ENCODE results near the gene PEX7.
"Not testable (repeated sequence)": the region's sequence is repeated elsewhere in the genome, so short reads cannot be mapped to it uniquely, and the experiment has no call there.

Gene PEX7

DNA sequence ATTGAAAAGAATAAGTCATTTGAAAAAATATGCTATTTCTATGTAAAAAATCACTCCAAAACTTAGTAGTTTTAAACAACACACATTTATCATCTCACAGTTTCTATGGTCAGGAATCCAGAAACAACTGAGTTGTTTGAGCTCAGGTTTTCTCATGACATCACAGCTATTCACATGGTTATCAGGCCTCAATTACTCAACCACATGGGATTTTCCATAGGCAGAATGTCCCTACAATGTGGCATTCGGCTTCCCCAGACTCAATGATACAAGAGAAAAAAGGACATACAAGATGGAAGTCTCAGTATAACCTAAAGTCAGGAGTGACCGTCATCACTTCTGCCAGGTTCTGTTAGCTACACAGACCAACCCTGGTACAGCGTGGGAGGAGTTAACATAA is 96.3 kb downstream of the PEX7 start:
- no peak for FAIRE-seq

DNA sequence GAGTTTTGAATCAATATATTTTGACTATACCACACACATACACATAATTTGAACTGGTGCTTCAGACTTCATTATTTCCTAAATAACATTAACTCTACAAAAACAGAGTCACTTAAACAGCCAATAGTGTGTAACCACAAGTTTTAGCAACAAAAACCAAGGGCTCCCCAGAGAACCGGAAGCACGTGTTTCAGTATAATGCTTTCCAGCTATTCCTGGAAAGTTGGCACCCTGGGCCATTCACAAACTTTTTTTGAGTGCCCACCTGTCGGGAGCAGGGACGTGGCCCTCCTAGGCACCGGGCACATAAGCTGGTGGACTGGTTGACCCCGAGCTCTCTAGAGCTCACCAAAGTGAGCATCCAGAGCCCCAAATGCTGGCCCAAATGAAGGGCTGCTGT is 97.8 kb downstream of the PEX7 start:
- no peak for FAIRE-seq

DNA sequence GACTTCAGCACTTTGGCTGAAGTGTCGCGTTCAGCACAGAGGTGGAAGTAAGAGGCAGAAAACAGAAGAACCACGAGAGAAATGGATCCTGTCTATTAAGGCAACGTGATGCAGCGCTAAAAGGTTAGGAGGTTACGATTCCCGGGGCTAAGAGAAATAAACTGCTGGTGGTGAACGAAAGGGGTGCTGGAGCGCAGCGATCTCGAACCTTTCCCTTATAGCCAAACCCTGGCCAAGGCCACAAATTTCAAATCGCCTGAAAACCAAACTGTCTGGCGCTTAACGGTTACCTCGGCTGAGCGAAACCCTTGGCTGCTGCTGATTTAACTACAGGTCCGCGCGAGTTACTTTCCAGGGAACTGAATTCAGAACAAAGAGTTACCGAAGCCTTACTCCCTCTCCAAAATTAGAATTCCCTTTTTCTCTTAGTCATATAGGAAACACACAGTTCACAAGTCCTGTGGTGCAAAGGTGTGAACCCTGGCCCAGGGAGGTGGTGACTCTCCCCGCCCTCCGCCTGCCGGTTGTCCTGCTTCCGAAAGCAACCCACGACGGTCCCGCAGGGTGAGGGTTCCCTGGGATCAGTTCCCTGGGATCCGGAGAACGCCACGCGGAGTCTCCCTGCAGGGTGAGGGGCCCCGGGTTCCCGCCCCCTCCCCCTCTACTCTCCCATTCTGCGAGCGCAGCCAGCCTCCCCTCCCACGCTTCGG is 98.4 kb downstream of the PEX7 start:
- no peak for FAIRE-seq

DNA sequence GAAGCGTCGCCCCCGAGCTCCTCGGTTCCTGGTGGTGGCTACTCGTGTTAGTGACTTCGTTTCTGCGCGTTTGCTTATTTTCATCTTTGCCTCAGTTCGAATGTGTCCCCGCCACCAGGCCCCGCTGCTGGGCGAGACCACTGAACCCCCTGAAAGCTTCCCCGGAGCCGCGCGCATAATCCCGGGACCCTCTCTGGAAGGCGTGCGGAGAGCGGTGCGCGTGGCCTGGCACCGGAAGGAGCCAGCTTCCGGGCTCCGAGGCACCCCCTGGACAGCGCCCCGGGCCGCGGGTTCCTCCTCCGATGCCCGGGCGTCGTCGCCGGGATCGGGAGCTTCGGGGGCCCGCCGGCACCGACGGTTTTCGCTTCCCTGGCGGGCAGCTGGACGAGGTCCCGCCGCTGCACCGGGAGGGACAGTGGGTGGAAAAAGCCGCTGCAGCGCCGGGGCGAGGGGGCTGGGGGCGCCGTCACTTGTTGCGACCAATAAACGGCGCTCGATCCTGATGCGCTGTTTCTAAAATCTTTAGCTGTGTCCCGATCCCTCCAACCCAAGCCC is 99.1 kb downstream of the PEX7 start:
- FAIRE-seq, result no peak

DNA sequence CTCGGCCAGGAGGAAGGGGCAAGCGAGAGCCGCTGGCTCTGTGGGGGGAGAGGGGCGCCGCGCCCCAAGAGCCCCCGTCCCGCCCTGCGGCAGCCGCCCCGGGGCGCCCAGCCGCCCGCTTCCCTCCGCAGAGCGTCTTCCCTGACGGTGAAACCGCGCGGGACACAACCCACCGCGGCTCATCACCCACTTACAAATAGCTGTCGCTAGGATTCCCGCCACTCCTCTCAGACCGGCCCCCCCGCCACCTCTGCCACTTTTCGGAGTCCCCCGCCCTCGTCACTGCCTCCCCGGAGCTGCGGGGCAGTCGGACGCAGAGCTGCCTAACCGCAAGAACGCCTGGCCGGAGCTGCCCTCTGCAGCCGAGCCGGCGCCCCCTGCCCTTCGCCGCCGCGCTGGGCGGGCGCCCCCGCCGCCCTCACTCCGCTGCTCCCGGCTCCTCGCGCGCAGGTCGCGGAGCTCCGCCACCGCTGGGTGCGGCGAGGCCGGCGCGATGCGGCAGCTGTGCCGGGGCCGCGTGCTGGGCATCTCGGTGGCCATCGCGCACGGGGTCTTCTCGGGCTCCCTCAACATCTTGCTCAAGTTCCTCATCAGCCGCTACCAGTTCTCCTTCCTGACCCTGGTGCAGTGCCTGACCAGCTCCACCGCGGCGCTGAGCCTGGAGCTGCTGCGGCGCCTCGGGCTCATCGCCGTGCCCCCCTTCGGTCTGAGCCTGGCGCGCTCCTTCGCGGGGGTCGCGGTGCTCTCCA is 99.7 kb downstream of the PEX7 start, which contains the start of gene SLC35D3:
Gene SLC35D3, plus strand, starts transcription at position 366 of the 749 bp plus-strand sequence. Its CDS starts 128 bp downstream, at position 494.
- no peak for FAIRE-seq

DNA sequence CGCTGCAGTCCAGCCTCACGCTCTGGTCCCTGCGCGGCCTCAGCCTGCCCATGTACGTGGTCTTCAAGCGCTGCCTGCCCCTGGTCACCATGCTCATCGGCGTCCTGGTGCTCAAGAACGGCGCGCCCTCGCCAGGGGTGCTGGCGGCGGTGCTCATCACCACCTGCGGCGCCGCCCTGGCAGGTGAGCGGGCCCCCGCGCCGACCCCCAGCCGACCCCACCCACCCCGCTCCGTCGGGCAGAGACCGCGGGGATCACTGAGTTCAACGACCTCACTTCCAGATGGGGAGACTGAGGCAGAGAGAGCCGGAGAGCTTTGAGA is 100.3 kb downstream of the PEX7 start:
- FAIRE-seq, result no peak

DNA sequence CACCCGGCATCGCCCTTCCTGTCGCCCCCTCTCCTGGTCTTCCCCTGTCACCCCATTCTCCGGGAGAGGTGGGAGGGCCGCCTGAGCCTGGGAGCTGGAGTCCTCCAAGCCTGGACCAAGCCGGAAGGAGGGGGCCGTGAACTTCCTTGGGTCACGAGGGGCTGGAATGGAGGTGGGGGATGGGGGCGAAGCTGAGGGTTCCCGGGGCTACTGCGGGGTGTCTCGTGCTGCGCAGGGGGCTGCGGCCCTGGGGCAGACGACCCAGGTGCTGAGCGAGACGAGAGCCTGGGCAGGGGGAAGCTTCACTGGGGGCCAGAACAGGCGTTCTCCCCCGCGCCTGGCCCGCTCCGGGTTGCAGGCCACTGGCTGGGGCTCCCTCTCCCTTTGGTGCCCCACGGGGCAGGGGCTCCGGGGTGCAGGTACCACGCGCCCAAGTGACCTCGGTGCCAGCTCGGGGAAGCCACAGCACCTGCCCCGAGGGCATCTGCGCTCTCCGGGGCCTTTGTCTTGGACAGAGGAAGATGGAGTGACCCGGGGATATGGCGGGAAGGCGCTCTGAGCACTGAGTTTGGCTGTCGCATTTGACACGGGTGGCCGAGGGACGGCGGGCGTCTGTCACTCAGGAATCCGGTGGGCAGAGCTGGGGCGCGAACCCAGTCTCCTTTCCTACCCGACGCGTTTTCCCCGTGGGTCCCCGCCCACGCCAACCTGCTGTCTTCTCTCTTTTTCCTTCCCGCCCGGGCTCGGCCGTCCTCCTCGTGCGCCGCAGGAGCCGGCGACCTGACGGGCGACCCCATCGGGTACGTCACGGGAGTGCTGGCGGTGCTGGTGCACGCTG is 100.9 kb downstream of the PEX7 start:
- no peak for FAIRE-seq

DNA sequence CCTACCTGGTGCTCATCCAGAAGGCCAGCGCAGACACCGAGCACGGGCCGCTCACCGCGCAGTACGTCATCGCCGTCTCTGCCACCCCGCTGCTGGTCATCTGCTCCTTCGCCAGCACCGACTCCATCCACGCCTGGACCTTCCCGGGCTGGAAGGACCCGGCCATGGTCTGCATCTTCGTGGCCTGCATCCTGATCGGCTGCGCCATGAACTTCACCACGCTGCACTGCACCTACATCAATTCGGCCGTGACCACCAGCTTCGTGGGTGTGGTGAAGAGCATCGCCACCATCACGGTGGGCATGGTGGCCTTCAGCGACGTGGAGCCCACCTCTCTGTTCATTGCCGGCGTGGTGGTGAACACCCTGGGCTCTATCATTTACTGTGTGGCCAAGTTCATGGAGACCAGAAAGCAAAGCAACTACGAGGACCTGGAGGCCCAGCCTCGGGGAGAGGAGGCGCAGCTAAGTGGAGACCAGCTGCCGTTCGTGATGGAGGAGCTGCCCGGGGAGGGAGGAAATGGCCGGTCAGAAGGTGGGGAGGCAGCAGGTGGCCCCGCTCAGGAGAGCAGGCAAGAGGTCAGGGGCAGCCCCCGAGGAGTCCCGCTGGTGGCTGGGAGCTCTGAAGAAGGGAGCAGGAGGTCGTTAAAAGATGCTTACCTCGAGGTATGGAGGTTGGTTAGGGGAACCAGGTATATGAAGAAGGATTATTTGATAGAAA is 101.7 kb downstream of the PEX7 start:
- FAIRE-seq, result no peak

DNA sequence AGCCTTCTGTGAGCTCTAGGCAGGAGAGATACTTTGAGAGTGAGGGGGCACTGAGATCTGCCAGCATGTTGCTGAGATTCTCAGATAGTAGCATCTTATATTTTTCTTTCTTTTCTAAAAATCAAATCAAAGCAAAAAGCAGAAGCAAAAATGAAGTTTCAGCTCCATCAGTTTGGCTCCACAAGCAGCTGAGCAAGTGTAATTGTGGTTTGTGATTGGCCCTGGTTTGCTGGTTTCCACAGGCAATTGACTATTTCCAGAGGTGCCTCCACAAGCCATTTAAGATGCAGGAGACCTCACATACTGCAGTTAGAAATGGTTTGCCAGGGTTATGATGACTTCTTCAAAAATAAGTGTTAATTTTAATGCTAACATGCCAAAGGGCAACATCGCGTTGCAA is 104.0 kb downstream of the PEX7 start:
- FAIRE-seq, result no peak

DNA sequence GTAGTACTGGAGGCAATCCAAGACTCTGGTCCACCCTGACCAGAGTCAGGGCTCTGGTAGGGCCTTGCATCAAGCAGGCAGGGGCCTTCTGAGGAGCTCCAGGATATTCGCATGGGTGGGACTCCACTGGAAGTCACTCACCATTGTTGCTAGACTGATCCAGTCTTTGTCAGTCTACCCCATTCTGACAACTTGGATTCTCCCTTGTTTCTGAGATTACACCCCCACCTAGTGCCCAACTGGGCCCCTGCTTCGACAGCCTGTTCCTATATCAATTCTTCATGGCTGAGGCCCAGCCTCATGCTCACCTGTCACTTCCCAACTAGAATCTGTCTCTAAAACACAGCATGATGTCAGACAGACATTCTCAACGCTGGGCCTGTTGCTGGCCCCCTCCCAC is 104.9 kb downstream of the PEX7 start:
- no peak for FAIRE-seq

DNA sequence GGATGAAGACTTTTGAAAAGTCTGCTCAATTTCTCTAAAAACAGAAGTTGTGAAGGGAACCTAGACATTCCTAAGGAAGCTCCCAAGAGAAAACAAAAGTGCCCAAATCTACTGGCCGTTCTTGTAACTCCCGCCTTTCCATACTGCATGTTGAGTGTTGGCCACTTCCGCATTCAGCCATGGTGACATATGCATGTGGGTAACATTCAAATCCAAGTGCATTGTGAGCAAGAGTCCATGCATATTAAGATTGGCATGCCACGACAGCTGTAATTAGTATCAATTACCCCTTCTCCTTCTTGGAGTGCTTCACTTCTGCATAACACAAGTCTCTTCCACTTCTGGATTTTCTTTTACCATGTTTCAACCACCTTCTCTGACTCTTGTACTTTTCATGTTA is 108.1 kb downstream of the PEX7 start:
- no peak for FAIRE-seq

DNA sequence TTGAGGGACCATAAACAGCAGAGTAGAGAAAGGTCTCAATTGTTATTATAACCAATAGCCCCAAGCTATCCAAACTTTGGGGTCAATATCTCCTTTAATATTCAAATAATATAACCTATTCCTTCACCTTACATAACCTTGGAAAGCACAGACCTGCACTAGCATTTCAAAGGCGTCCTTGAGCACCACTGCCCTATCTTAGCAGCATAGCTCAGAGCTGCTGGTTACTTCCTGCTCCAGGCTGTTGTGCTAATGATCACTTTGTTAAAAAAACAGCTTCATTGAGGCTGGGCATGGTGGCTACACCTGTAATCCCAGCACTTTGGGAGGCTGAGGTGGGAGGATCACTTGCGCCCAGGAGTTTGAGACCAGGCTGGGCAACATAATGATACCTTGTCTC is 110.2 kb downstream of the PEX7 start:
- FAIRE-seq, result no peak

DNA sequence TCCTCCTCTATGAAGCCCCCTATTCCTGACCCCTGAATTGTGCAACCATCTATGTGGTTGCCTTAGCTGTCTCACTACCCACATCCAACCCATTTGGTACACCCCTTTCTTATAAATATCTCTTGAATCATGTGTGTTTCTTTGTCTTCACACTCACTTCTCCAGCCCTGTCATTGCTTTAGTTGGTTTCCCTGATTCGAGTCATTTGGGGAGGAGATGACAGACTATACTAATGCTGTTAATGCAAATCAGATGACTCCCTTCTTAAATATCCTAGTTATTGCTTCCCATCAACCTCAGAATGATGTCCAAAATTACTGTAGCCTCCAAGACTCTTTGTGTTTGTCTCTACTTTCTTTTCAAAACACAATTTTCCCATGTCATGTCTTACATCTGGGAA is 122.7 kb downstream of the PEX7 start:
- no peak for FAIRE-seq

DNA sequence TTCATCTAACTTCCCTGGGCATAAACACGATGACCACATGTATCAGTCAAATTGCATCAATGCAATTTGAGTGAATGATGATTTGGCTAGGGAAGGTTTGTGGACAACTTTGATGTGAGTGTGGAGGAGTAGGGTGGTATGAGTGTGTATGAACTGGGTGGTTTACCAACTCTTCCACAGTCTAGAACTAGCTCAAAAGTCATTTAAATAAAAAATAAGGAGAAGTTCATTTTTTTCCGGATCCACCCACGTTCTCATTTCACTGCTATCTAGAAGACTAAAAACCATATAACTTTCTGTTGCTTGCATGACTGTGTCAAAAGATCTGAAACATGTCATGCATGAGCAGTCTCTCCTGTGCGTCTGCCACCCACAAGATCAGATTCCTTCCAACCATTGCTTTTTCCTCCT is 123.3 kb downstream of the PEX7 start:
- FAIRE-seq, result no peak

DNA sequence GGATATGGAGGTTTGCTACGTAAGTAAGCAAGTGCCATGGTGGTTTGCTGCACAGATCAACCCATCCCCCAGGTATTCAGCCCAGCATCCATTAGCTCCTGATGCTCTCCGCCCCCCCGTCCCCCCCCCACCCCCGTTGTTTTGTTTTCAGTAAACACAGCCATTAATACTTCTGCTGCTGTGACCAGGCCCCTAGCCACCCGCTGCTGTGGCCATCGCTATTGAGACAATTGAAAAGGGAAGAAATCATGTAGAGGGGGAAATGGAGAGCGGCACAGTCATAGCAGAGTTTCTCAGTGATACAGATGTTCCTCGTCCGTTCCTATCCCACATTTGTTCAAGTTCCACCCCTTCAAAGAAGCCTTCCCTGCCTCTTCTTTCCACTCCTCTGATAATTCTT is 124.6 kb downstream of the PEX7 start:
- FAIRE-seq, result no peak

DNA sequence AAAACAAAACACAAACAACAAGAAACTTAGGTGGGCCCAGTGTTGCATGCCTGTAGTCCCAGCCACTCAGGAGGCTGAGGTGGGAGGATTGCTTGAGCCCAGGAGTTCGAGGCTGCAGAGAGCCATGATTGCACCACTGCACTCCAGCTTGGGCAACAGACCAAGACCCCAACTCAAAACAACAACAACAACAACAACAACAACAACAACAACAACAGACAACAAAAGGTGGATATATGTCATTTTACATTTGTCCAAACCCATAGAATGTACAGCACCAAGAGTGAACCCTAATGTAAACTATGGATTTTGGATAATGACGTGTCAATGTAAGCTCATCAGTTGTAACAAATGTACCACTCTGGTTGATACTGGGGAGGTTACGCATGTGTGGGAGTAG is 127.6 kb downstream of the PEX7 start:
- FAIRE-seq, result not testable (repeated sequence)

DNA sequence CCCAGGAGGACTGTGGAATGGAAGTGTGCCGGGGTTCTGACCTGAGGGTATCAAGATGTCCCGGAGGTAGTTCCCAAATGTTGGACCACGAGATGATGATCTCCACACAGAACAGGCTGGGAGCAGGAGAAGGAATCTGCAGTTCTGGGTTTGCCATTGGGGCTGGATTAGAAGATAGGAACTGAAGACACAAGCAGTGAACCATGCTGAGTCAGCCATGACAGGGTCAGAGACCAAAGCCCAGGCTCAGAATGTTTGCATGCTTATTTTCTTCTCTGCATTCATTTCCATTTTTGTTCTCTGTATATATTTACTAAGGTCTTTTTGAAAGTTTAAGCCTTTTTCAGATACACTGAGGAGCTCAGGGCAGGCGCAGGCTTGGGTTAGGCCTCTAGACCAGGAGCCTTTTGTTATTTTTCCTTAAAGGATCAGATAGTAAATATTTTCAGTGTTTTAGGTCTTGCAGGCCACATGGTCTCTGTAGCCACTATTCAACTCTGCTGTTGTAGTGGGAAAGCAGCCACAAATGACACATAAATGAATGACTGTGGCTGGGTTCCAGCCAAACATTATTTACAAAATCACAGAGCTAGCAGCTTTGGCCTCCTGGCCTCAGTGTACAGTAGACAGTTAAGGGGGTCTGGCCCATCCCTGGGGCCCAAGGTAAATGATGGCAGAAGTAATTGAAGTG is 128.2 kb downstream of the PEX7 start:
- no peak for FAIRE-seq

DNA sequence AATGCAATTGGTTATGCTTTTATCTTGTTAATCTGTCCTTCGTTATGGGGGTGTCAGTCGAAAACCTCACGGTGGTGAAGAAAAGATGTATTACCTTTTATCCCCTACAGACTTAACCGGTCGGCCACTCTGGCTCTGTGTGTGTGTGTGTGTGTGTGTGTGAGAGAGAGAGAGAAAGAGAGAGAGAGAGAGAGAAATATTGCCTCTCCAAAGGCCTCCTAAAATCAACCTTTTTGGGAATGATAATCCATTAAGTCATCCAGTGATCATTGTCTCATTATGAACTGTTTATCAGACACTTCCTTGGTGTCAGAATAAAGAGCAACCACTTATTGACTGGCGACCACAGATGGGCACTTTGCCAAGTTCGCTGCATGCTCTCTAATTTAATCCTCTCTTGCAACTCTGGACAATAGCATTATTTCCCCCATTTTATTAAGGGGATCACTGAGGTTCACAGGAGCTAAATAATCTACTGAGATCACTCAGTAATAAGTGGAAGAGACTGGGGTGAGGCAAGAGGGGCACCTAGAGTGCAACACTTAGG is 130.4 kb downstream of the PEX7 start:
- FAIRE-seq, result no peak

DNA sequence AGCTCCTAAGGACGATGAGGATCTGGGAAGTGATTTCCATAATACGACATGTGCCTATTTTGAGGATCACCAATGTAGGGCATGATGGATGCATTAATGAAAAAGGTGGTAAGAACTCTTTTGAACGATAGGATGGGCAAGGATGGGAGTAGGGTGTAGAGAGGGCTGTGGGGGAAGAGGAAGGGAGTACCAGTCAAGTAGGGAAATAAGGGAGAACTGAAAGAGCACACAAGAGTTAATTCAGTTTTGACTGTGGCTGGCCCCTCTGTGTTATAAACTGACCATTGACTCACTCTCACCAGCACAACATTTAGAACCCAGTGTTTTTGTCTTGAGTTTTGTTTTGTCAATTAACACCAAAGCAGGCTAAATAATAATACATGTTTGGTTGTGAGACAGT is 132.7 kb downstream of the PEX7 start:
- no peak for FAIRE-seq

DNA sequence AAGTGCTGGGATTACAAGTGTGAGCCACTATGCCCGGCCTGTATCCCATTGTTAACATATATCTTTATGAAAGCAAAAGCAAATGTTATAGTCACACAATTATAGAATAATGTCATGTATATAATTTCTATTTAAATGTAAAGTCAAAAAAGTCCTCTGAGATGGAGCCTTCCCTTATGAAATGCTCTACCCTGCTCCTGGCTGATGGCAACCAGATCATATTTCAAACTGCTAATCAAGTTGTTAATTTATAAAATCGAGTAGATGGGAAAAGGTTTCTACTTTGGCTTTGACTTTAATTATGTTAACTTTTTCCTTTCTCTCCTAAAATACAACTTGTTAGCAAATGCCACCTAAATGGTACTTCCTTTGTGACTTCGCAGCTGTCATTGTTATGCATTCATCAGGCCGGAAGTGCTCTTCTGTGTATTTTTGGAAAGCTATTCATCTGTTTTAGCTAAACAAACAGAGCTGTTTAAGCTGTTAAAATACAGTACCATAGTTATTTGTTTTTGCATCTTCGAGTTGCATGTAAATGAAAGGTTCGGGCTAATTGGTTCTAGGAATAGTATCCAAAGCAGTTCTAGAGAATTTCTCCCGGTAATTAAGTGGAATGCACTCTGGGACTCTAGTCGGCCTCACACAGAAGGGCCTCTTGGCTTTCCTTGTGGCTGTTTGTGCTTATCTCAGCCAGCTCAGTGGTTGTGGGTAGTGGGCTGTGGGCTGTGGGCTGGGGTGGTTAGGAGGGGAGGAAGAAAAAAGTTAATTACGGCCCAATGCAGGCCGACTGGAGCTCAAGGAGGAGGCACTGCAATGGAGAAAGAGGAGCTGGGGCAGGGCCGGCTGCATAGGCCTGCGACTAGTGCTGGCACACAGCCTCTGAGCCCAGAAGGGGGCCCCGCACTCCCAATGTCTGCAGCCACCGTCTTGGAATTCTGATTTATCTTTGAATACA is 134.5 kb downstream of the PEX7 start:
- FAIRE-seq, result no peak

DNA sequence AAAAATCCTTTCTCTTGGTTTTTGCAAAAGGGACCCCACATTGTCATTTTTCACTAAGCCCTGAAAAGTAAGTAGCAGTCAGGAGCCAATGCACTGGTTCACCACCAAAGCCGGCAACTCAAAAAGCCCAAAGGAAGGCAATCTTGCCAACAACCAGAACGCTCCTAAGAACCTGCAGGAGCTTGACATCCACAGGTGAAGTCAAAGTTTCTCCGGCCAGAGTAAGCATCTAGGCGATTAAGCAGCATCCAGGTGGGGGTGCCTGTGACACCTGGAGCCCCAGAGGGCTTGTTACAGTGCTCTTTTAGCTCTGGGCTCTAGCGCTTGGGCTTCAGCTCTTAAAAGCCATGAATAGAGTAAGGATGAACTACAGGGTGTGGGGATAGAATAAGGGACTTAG is 135.8 kb downstream of the PEX7 start:
- no peak for FAIRE-seq
